Stimulated activated effector memory CD8-positive, alpha-beta T cell treated with anti-CD3 and anti-CD28 coated beads, Interleukin-12 subunit alpha, Interleukin-12 subunit beta, amount 100 ng/mL, for 72 hours (primary cell): ENCODE measurements around the gene SERPINH1.

Experiments
- ATAC-seq: fragments of 150-1000 bp; cut with Tn5 transposase; 2 replicates; pipeline ENCODE4 v1.10.0; 2021
- DNase-seq, 2 donors: peaks; one replicate each; pipeline ENCODE4 v3.0.0; 2021 to 2022; ENCODE audit warnings: low spot score in 2 of 2
- H3K27ac Mint-ChIP-seq: one replicate; pipeline ENCODE4 v1.8.0; 2022; ENCODE audit warnings: mild to moderate bottlenecking, mixed read lengths
- H3K36me3 Mint-ChIP-seq: one replicate; pipeline ENCODE4 v1.8.0; 2022; ENCODE audit warnings: mild to moderate bottlenecking, mixed read lengths
- H3K4me1 Mint-ChIP-seq: one replicate; pipeline ENCODE4 v1.8.0; 2022; ENCODE audit warnings: mixed read lengths
- H3K4me3 Mint-ChIP-seq: one replicate; pipeline ENCODE4 v1.8.0; 2022; ENCODE audit warnings: mild to moderate bottlenecking, mixed read lengths
- H3K9me3 Mint-ChIP-seq: one replicate; pipeline ENCODE4 v1.8.0; 2022; ENCODE audit warnings: mixed read lengths

Gene SERPINH1

DNA sequence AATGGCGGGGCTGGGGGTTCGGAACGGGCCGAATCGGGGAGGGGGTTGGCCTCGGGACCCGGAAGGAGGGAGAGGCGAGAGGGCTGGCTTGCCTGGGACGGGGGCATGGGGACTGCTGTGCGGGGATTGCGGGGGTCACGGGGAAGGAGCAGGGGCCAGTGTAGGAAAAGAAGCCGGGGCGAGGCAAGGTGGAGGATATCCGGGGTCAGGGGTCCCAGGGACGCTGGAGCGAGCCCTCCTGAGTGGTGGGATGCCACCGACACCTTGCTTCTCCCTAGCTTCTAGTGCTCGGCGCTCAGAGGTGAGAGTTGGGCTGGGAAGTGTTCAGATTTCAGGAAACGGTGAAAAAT, 35.9 kb upstream of the SERPINH1 start:
- DNase-seq = no peak
- no peaks in the 10 kb centered on the region for H3K9me3 Mint-ChIP-seq
- H3K36me3 Mint-ChIP-seq = no peaks in the 10 kb centered on the region
- H3K4me3 Mint-ChIP-seq = peak overlapping the region; percentile 72
- H3K4me1 Mint-ChIP-seq = peaks cover 41% of the 10 kb centered on the region
- H3K27ac Mint-ChIP-seq = peak overlapping the region; percentile 70
- no peak for ATAC-seq

GRCh38 chr11:75527130-75527529, 34.9 kb upstream of the SERPINH1 start:
- DNase-seq (no peak), ATAC-seq (no peak)
- no peaks in the 10 kb centered on the region for H3K9me3 Mint-ChIP-seq
- H3K4me1 Mint-ChIP-seq = peaks cover 42% of the 10 kb centered on the region
- no peak overlapping the region for H3K27ac Mint-ChIP-seq
- no peaks in the 10 kb centered on the region for H3K36me3 Mint-ChIP-seq
- H3K4me3 Mint-ChIP-seq = peak overlapping the region; percentile 72

DNA sequence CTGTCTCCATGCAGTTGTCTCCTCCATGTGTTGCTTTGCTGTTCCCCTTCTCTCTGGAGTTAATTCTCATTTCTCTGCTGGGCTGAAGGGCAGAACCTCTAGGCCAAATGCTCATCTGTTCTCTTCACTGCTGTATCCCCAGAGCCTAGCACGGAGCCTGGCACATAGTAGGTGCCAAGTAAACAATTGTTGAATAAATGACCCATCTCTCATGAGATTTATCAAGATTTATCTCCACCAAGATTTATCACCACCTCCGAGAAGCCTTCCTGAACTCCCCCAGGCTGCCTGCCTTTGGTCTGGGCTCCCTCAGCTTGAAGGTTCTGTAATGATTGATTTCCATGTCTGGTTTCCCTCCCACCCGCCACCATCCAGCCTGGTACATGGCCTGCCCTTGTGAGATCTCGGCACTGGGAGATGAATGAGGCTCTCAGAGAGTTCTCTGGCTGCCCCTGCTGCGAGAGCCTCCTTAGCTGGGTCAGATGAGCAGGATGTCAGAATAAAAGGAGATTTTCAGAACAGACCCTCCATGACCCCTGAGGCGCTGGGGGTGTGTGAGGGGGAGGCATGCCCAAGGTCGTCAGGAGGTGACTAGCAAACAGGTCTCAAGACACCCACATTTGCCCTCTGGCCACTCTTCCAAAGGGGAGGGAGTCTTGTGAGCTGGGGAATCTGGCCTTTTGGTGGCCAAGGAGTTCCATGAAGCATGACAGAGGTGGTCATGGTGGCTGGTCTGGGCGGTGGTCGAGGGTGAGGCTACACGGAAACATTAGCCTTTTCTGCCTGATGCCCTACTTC, 33.9 kb upstream of the SERPINH1 start:
- ATAC-seq = no peak
- DNase-seq = no peak
- Mint-ChIP-seq H3K27ac (peak overlapping the region; percentile 63), H3K4me3 (peak overlapping the region; percentile 72), H3K9me3 (no peaks in the 10 kb centered on the region), H3K36me3 (no peaks in the 10 kb centered on the region), H3K4me1 (peaks cover 46% of the 10 kb centered on the region)

- H3K4me1 Mint-ChIP-seq = peaks cover 41% of the 10 kb centered on the region
- no peaks in the 10 kb centered on the region for H3K9me3 Mint-ChIP-seq
- H3K4me3 Mint-ChIP-seq = no peak overlapping the region
- no peak for ATAC-seq
- H3K36me3 Mint-ChIP-seq = no peaks in the 10 kb centered on the region
- DNase-seq = no peak
- H3K27ac Mint-ChIP-seq = peak overlapping the region; percentile 4
These were observed 31.5 kb upstream of the SERPINH1 start for GRCh38 chr11:75530577-75530976.

DNA sequence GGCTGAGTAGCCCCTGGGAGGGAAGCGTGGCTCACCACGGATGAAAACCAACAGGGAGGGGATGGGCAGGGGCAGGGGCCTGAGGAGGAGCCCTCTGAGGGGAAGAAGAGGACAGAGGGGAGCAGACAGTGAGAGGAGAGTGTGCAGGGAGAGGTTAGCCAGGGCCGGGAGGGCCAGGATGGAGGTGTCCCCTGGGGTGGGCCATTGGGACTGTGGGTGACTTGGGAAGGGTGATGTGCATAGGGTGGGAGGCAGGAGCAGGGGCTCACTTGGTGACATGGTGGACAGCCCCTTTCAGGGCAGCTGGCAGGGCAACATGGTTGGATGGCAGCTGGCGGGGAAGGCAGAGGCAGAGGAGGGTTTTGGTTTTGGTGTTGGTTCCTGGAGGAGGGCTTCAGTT, 30.7 kb upstream of the SERPINH1 start:
- Mint-ChIP-seq H3K9me3 (no peaks in the 10 kb centered on the region), H3K4me3 (no peak overlapping the region), H3K27ac (peak overlapping the region; percentile 4), H3K36me3 (no peaks in the 10 kb centered on the region), H3K4me1 (peaks cover 48% of the 10 kb centered on the region)
- DNase-seq = no peak
- ATAC-seq = no peak

DNA sequence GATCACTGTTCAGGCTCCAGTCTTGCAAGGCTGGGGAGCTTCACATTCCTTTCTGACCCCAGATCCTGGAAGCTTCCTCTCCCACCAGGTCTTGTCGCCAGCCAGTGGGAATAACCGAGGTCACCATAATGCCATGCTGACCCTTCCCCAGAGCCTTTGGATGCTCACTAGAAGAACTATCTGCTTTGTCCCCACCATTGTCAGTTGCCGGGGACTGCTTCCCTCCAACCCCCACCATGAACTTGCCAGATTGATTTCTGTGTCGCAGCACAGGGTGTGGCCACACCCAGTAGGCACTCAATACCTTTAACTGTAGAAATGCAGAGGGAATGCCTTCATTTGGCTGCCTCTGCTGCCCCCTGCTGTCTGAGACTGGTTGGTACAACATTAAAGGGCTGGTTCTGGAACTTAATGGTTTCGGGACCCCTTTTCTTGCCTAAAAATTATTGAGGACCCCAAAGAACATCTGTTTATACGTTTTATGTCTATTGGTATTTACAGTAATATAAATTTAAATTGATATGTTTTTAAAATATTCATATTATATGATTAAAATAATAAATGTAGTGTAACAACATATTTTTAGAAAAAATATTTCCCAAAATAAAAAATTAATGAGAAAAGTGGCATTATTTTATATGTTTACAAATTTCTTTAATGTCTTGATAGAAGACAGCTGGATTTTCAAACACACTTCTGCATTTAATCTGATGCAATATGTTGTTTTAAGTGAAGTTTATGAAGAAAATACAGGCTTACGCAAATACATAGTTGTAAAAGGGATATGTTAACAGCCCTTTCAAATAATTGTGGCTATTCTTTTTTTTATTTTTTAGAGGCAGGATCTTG, 29.6 kb upstream of the SERPINH1 start:
- no peaks in the 10 kb centered on the region for H3K36me3 Mint-ChIP-seq
- DNase-seq = peak; percentile 76 to 91
- no peak overlapping the region for H3K27ac Mint-ChIP-seq
- ATAC-seq = peak; percentile 57
- no peak overlapping the region for H3K4me3 Mint-ChIP-seq
- peaks cover 59% of the 10 kb centered on the region for H3K4me1 Mint-ChIP-seq
- no peaks in the 10 kb centered on the region for H3K9me3 Mint-ChIP-seq

- H3K4me3 Mint-ChIP-seq = no peak overlapping the region
- H3K36me3 Mint-ChIP-seq = no peaks in the 10 kb centered on the region
- no peaks in the 10 kb centered on the region for H3K9me3 Mint-ChIP-seq
- ATAC-seq (no peak), DNase-seq (no peak)
- H3K4me1 Mint-ChIP-seq = peaks cover 67% of the 10 kb centered on the region
- H3K27ac Mint-ChIP-seq = no peak overlapping the region
These were observed 28.2 kb upstream of the SERPINH1 start for GRCh38 chr11:75533896-75534258.

DNA sequence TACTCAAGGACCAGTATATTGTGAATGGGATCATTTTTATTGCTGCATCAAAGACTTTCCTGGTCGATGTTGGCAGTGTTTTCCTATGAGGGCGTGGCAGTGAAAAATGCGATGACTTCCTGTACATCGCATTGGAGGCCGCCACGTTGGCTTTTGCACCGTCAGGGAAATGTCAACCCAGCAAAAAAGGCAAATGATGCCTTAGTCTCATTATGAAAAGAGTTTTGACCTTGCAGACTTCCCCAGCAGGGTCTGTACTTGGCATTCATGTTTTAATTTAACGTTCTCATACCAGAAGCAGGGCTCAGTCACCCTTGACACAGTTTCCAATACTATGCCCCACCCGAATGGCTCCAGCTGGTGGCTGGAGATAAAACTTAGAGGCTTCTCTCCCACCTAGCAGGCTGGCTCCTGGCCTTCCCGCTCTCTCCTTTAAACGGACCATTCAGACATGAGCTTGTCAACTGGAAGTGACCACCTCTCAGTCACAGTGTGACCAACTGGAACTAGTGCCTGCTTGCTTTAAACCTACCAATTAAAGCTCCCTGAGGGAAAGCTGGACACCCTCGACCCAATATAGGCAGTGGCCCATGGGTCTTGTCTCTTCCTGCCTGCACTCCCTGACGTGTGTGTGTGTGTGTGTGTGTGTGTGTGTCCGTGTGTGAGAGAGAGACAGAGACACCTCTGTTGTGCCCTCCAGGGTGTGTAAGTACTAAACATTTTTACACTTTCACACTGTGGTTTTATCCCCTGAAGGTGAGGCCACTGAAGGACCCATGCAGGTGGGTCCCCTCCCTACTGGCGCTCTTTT, 27.6 kb upstream of the SERPINH1 start:
- Mint-ChIP-seq H3K36me3 (no peaks in the 10 kb centered on the region), H3K4me1 (peaks cover 67% of the 10 kb centered on the region), H3K9me3 (no peaks in the 10 kb centered on the region), H3K4me3 (no peak overlapping the region), H3K27ac (peak overlapping the region; percentile 68)
- no peak for ATAC-seq
- DNase-seq = no peak

DNA sequence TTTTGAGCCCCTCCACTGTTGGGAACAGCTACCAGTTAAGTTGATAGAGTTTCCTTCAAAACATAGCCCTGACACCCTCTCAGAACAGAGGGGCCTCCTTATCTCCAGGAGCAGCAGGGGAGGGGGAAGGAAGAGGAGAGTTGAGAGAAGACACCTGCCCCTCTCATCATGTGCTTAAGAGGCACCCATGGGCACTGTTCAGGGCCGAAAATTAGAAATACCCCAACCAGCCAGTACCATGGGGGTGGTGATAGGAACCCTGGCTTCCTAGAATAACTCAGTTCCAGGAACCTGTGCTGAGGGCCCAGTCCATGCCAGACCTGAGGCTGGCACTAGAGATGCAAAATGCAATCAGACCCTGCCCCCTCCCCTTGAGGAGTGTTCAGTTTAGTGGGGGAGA, 27.0 kb upstream of the SERPINH1 start:
- ATAC-seq (no peak), DNase-seq (no peak)
- Mint-ChIP-seq H3K4me3 (no peak overlapping the region), H3K27ac (peak overlapping the region; percentile 68), H3K36me3 (no peaks in the 10 kb centered on the region), H3K9me3 (no peaks in the 10 kb centered on the region), H3K4me1 (peaks cover 67% of the 10 kb centered on the region)

DNA sequence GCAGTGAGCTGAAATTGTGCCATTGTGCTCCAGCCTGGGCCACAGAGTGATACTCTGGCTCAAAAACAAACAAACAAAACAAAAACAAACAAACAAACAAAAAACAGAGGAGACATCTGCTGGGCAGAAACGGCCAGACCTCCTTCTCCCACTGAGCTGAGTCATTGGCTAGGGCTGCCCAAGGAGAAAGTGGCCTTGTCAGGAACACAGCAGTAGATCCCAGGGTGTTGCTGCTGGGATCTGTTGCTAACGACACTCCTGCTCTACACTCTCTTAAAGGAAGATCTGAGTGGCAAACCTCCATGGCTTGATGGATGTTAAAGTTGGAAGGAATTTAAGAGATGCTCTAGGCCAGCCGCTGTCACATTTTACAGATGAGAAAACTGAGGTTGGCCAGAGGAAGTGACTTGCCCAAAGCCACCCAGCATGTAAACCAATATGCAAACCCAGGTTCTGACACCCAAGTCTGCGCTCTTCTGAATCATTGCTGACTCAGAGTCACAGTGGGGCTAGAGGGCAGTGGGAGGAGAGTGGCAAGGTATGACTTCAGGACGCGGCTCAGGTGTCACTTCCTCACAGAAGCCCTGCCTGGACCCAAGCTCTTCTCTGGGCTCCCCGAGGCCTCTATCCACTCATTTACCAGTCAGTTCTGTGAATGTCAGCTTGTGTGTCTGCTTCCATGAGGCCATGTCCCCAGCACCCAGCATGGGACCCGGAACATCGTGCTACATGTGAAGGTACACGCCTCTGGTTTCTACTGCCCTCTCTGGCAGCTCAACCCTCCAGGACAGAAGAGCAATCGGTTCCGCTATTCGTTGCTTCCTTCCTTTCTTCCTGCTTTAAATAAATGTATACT, 25.0 kb upstream of the SERPINH1 start:
- ATAC-seq = peak; percentile 98
- peak; percentile 45 to 84 for DNase-seq
- Mint-ChIP-seq H3K4me3 (peak overlapping the region; percentile 35), H3K9me3 (no peaks in the 10 kb centered on the region), H3K36me3 (no peaks in the 10 kb centered on the region), H3K4me1 (peaks cover 49% of the 10 kb centered on the region), H3K27ac (peak overlapping the region; percentile 70)

DNA sequence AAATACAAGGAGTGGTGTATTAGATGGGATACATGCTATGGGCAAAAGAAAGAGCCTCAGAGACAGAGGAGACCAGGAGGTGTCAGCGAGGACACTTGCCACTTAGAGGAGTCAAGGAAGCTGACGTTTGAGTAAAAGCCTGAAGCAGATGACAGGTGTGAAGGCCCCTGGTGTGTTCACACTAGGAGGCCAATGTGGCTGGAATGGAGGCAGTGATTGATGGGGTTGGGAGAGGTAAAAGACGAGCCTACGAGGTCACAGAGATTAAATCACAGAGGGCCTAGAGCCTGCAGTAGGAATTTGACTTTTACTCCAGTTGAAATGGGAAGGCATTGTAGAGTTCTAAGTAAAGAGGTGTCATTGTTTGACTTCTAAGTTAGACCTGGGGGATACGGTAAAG, 24.3 kb upstream of the SERPINH1 start:
- Mint-ChIP-seq H3K9me3 (no peaks in the 10 kb centered on the region), H3K36me3 (no peaks in the 10 kb centered on the region), H3K27ac (peak overlapping the region; percentile 70), H3K4me1 (peaks cover 45% of the 10 kb centered on the region), H3K4me3 (peak overlapping the region; percentile 35)
- no peak for DNase-seq
- no peak for ATAC-seq

DNA sequence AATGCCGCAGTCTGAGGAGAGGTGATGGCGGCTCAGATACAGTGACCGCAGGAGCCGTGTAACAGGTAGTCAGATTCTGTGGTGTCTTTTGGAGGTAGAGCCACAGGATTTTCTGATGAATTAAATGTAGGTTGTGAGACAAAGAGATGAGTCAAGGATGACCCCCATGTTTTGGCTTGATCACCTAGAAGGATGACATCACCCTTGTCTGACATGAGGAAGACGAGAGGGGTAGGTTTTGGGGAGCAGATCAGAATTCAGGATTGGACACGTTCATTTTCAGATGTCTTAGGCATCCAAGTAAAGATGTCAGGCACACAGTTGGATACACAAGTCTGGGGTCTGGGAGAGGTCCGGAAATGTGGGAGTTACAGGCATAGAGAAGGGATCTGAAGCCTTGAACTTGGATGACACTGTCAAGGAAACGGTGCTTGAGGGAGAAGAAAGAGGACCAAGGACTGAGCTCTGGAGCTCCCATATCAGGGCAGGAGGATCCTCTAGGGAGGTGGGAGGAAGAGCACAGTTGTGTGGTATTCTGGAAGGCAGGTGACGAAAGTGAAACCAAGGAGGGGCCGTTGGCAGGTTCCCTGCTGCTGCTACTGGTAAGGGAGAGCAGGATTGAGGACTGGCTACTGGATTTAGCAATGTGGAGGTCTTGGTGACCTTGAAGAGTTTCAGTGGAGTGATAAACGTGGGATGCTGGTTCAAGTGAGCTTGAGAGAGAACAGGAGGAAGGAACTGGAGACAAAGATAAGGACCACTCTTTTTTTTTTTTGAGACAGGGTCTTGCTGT, 23.7 kb upstream of the SERPINH1 start:
- Mint-ChIP-seq H3K27ac (peak overlapping the region; percentile 70), H3K9me3 (no peaks in the 10 kb centered on the region), H3K36me3 (no peaks in the 10 kb centered on the region), H3K4me1 (peaks cover 45% of the 10 kb centered on the region), H3K4me3 (peak overlapping the region; percentile 35)
- ATAC-seq = no peak
- DNase-seq = no peak

GRCh38 chr11:75539459-75540334, 22.4 kb upstream of the SERPINH1 start:
- peaks cover 41% of the 10 kb centered on the region for H3K4me1 Mint-ChIP-seq

More at GRCh38 chr11:75539459-75540334, 22.4 kb upstream of the SERPINH1 start:
- no peak overlapping the region for H3K27ac Mint-ChIP-seq
- no peaks in the 10 kb centered on the region for H3K9me3 Mint-ChIP-seq
- no peak for ATAC-seq
- DNase-seq = no peak
- no peaks in the 10 kb centered on the region for H3K36me3 Mint-ChIP-seq
- H3K4me3 Mint-ChIP-seq = no peak overlapping the region
